Activated CD8-positive, alpha-beta memory T cell treated with anti-CD3 and anti-CD28 coated beads for 24 hours (primary cell): Measurements from ENCODE around the gene LRRC36.

Experiments used
- DNase-seq: peaks from one replicate; pipeline ENCODE4 v3.0.0-alpha.2; 2020

LRRC36 gene

DNA sequence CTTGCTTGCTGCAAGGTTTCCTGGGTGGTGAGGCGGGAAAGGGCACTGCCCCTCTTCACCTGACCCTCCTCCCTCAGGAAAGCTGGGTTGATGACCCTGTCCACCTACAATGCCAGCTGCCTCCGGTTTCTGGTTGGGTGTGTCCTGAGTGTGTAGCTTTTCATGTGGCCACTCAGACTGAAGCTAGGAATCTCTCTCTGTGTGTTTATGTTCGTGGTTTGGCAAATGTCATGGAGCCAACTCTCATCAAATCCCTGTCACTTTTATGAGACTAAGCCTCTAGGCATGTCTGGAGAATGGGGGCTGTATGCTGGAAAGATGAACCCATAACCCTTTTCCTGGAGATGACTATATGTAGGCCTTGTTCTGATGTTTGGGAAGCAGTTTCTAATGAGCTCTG lies 30.2 kb upstream of the LRRC36 start:
- DNase-seq: no peak

DNA sequence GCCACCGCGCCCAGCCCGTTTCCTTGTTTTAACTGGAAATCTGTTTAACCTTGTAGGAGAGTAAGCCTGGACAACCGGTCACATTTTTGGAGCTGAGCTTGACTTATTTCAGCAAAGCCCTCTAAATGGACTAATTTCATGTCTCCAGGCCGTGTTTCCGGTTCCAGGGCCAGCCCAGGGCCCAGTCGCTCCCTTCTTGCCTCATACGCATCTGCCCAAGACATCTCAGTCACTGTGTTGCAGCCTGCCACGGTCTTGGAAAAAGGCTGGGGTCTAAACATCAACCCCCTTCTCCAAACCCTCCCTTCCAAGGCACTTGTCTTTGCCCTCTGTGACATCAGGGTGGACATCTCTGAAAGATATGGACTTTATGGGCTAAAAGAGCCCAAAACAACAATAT lies 28.3 kb upstream of the LRRC36 start:
- DNase-seq: no peak

DNA sequence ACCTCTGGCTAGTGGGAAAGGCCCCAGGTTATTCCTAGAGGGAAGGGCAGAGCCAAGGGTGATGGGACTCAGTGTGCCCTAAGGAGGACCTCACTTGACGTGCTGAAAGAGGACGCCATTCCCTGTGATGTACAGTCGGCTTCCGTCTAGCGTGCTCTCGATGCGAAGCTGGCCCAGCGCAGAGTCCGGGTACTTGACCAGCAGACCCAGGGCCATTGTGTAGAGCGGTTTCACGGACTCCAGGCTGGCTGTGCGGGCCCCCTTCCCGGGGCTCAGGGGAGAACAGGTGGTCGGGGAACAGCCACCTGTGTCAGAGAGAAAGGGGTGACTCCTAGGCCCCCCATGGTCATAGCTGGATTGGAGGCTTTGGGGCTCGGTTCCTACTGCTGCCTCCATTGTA lies 27.3 kb upstream of the LRRC36 start:
- DNase-seq: no peak

DNA sequence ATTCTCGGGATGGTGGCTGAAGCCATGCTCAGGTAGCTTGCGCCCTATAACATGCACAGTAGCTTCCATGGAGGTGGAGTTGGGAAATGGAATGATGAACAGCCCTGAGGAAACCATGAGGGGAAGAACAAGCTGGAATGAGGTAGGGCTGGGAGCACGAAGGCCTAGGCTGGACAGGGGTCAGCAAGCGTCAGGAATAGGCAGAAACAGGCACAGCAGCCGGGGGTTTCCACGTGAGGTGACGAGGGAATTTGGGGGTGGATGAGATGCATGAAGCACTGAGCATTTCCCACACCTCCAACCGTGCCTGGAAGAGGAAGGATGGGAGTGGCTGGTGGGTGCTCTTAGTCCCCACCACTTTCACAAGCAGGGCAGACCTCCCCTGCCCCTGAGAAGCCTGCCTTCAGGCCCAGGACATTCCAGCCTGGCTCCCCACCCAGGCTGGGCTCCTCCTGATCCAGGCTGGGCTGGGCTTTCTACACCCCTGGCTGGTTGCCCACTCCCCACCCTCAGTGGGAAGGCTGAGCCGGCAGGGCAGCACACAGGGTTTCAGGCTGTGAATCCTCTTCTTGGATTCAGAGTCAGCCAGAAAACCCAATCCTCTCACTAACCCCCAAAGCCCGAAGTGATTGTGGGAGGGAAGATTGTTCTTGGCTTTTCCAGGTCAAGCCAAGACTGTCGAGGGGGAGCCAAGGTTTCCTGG lies 25.4 kb upstream of the LRRC36 start:
- DNase-seq: no peak

DNA sequence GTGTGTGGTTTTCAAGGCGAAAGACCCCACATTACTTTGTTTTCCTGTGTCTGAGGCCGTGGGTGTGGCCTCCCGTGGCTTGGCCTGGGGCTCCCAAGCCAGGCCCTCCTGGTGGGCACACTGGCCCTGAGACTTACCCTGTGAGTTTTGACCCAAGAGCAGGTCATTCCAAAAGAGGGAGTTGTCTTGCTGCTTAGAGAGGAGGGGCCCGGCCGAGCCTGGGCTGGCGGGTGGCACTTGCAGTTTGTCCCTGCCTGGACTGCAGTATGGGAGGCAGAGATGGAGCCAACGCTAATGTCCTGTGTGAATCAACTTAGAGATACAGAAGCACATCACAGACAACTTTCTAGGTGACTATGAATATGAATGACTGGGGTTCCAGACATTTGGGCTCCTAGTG lies 24.5 kb upstream of the LRRC36 start:
- DNase-seq: no peak

DNA sequence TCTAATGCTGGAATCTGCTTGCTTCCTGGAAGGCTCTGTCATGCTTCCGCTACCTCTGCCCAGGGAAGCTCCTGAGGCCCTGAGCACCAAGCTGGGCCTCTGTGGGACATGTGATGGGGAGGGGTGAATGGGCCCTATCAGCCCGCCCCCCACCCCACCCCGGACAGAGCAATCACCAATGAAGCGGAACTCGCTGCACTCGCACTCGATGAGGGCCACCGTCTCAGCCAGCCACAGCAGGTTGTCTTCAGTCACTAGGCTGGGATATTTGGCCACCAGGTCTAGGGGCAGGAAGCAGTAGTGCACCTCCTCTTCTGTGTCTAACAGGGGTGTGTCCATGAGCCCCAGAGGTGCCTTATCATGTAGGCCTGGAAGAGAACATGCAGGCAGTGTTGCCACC lies 23.6 kb upstream of the LRRC36 start:
- DNase-seq: no peak

DNA sequence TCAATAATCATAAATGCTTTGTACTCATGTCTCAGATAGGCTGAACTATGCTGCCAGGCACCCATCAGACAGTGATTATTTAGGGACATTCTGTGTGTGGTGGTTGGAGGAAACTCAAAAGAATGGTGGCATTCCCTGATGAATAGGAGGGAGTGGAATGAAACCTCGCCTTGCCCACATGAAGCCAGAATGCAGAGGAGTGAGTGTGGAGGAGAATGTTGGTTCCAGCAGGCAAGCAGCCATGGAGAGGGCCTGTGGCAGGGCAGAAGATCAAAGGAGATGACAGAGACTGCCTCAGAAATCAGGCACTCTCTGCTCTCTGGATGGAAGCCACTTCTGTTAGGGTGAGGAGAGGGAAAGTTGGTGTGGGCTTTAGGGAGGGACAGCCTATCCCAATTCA lies 22.6 kb upstream of the LRRC36 start:
- DNase-seq: no peak

DNA sequence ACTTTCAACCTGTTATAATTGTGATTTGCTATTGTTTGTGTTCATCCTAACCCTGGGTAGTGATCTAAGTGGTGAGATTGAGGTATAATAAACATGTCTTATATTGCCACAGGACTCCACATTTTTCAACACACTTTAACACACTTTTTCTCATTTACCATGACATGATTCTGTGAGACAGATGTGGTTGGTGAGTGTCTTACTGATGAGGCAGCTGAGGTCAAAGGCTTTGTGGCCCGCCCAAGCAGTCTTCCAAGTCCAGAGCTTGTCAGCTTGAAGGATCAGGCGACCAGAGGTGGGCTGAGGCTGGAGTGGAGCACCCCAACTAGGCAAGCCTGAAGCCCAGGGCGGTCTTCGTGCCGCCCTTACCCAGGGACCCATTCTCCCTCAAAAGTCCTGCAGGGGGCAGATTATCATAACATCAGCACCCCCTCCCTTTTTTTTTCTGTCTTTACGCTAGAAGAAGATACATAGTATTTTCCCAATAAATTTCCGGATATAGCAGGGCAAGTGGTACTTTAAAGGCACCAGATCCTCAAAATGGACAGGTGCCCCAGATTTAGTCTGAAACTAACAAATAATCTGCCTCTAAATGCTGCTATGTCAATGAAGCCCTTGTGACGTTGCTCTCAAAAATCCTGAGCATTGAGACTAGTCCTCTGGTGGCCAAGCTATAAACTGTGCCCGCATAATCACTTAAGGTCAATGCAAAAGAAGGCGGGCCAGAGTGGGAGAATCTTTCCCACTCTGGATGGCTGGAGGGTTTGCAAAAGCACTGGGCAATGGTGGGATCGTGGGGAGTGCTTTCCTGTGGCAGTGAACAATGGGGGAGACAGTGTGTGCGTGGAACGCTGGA lies 21.2 kb upstream of the LRRC36 start:
- DNase-seq: no peak

DNA sequence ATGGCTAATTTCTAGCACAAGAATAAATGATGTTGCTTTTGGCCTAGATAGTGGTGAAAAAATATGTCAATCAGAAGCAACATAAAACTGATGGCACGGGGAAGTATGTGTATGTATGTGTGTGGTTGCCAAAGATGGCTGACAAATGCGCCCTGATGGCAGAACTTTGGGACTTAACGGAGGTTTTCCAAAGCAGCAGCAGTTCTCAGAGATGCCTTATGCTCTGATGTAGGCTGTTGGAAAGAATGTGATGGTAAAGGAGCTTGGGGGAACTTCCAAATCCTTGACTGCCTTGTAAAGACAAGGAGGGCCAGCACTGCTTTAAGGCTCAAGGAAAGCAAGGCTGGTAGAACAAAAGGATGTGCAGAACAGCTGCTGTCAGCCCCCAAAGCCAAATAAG lies 16.1 kb upstream of the LRRC36 start:
- DNase-seq: no peak

DNA sequence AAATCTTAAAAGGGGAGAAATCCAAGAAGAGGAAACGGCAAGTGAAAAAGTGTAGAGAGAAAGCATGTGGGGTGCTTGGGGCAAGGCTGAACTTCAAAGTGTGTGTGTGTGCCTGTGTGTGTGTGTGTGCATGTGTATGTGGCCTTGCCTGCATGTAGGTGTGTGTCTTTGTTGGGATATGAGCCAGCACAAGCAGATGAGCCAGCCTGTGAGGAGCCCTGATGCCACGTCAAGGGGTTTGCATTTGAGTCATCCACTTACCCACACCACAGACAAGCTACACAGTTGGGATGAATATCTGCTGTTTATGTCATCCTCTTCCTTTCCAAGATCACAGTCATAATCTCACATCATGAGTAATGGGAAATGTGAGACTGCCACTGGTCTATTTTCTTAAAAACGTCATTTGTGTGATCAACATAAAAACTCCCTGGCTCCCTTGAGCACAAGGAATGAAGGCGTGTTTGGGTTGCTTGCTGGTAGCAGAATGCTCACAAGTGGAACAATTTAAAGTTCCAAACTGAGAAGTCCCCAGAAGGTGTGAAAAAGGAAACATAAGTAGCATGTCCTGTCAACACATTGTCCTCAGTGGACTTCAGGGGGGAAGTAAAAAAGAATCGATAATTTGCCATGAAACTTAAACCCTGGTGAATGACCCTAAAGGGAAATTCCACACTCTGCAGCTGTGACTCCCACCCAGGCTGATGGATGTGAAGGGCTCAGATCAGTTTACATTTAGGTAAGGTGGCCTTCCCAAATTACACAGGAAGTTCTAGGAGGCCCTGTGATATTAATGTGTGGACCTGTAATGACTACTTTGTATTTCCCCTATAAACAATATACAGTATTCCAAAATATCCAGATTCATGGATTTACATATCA lies 14.8 kb upstream of the LRRC36 start:
- peak; percentile 84 for DNase-seq

DNA sequence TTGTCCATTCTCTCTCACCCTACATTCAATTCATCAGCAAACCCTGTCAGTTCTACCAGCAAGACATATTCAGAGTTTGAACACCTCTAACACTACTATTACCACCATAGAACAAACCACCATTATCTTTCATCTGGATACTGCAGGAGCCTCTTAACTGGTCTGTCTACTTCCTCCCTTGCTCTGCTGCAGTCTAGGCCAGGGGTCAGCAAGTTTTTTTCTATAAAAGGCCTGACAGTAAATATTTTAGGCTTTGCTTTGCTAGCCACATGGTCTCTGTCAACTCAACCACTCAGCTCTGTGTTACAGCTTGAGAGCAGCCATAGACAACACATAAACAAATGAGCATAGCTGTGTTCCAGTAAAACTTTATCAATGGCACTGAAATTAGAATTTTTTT lies 13.9 kb upstream of the LRRC36 start:
- no peak for DNase-seq

DNA sequence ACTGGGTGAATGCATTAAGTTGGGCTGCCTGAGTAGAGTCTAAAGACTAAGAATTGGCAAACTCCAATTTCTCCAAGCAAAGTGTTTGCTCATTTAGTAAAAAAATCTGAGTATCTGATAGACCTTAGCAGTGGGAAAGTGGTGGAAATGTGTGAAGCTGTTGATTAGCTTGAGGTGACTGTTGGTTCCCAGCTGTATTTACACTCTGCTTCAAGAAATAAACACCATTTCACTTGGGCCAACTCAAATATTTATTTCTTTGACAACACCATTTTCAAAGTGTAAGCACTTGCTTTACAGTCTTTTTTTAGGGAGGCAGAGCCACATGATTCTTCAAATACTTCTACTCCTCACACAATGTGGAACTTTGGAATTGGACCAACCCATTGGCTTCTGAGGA lies 8.8 kb upstream of the LRRC36 start:
- no peak for DNase-seq

DNA sequence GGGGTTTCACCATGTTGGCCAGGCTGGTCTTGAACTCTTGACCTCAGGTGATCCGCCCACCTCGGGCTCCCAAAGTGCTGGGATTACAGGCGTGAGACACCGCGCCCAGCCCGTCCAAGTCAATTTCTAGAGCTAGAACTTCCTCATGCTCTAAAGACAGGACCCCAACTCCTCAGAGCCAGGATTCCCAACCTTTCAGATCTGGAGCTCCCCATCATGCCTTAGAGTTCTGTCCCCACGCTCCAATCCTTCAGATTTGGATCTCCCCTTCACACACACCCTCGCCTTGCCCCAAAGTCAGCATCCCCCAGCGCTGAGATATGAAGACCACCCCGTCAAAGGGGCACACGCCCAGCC lies 522 bp upstream of the LRRC36 start:
- DNase-seq: no peak

DNA sequence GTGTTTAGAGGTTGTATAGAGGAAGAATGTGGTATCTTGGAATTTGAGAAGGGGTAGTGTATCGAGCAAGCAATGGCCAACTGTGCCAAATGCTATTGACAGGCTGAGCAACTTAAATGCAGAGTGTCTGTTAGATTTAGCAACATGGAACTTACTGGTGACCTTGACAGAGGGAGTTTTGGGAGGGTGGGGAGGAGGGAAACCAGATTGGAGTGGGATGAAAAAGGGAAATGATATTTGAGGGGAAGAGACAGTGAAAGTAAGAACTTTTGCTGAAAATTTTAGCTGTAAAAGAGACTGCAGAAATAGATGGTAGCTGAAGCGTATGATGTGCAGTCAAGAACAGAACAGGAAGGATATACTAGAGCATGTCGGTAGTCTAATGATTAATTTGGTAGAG lies 1.1 kb downstream of the LRRC36 start:
- no peak for DNase-seq

DNA sequence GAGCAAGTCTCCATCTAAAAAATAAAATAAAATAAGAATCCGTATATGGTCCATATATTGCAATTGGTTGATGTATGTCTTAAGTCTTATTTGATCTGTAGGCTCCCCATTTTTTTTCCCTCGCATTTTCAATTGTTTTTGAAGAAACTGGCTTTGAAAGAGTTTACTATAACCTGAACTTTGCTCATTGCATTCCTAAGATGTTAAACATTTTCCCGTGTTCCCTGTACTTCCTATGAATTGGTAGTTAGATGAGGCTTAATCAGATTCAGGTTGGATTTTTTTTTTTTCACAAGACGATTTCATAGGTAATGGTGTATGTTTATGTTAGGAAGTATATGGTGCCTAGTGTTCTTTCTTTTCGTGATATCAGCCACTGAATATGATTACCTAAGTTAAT lies 3.3 kb downstream of the LRRC36 start:
- DNase-seq: no peak

DNA sequence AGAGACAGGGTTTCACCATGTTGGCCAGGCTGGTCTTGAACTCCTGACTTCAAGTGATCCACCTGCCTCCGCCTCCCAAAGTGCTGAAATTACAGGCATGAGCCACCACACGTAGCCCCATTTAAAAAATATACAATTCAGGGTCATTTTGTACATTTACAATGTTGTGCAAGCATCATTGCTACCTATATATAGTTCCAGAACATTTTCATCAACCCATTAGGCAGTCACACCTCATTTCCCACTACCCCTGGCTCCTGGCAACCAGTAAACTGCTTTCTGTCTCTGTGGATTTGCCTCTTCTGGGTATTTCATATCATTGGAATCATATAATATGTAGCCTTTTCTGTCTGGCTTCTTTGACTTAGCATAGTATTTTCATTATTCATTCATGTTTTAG lies 6.7 kb downstream of the LRRC36 start:
- no peak for DNase-seq

DNA sequence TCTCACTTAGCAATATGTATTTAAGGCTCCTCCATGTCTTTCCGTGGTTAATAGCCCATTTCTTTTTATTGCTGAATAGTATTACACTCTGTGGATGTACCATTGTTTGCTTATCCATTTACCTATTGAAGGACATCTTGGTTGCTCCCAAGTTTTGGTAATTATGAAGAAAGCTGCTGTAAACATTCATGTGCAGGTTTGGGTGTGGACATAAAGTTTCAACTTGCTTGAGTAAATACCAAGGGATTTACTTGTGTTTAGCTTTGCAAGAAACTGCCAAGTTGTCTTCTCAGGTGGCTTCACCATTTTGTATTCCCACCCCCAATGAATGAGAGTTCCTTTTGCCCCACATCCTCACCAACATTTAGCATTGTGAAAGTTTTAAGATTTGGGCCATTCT lies 9.5 kb downstream of the LRRC36 start:
- DNase-seq: no peak

DNA sequence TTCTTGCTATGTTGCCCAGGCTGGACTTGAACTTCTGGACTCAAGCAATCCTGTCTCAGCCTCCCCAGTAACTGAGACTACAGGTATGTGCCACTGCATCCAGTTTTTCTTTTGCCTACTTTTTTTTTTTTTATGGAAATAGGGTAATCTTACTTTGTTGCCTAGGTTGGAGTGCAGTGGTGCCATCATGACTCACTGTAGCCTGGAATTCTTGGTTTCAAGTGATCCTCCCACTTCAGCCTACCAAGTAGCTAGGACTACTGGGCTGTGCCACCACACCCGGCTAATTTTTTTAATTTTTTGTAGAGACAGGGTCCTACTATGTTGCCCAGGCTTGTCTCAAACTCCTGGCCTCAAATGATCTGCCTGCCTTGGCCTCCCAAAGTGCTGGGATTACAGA lies 10.0 kb downstream of the LRRC36 start:
- DNase-seq: no peak

DNA sequence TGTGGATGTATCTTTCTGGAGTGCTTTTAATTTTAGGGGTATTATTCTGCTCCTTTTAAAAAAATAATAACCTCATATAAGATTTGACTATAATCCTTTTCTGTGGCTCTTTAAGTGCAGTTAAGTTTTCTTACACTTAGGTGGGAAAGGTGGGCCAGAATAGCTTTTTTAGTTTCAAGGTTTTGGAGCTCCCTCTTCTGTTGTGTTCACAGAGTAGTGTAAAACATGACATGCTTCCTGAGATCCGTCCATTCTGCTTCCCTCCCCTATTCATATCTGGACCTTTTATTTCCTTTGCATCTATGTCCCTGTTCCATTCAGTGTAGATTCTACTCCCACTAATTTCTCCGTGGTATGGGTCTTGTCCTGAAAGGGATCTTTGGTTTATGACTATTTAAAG lies 12.8 kb downstream of the LRRC36 start:
- no peak for DNase-seq

DNA sequence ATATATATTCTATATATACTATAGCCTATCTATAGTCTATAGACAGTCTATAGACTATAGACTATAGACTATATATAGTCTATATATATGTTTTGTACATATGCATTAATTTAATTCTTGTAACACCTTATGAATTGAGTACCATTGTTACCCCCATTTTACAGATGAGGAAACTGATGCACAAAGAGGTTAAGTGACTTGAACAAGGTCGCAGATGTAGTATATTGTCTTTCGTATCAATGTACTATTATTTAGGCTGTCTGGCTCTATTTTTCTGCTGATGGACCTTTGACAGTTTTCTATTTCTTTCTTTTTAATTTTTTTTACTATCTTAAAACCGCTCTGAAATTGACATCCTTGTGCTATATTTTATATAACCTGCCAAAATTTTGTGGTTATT lies 14.6 kb downstream of the LRRC36 start:
- no peak for DNase-seq

DNA sequence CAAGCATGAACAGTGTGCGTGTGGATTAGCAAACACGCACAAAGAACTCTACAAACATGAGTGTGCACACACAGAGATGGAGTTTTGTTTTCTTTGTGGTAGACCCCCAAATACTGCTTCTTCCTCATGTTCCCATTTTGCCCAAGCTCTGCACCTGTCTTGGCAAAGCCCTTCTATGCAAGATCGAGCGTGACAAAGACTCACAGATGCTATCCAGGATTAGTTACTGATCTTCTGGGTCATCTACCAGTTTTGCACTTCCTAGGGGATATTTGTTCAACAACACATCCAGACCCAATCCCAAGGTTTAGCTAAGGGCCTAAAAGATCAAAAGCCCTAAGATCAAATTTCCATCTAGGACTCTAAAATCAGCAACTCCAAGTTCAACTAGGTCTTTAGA lies 16.0 kb downstream of the LRRC36 start:
- DNase-seq: no peak

DNA sequence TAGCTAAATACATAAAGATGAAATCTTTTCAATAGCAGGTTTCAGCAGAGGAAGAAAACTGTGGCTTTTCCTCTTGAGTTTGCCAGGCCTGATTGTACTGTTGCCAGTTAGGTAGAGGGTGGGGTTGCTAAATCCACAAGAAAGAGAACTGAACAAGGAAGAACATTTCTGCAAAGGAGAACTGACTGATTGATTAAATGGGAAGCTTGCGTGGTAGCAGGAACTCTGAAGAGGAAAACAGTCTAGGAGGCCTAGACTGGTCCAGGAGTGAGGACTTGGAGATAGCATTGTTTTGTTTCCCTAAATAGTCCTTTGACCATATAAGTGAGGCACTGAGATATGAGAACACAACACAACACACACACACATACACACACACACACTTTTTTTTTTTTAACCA lies 18.8 kb downstream of the LRRC36 start:
- no peak for DNase-seq

DNA sequence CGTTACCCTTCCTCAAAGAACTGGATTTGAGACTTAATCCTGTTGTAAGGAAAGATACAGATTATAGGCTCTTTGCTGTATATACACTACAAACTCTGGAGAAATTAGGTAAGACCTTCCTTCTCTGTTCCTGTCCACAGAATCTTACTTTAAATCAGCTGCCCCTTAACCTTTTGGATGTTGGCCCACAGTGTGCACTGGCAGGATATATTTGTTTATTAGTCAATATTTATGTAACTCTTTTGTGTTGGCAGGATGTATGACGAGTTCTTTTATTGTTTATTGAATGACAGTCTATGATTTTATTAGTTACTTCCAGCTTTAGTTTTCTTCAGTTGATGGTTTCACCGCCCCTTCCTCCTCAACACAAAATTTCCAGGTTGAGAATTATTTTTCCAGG lies 19.7 kb downstream of the LRRC36 start:
- no peak for DNase-seq

DNA sequence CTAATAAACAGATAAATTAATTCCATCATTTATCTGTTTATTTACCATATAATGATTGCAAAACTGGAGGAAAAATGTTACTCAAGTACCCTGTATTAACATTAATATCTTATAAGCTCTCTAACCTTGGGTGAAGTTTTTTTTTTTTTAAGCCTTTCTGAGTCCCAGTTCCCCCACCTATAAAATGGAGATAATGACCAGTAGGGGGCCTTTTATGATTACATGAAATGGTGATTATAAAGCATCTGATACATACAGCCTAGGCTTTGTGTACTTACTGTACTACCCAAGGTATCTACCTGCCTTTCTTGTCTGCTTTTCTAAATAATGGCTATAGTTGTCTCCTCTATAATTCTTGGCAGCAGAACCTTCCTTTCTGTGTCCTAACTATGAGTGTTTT lies 22.6 kb downstream of the LRRC36 start:
- no peak for DNase-seq
